HepG2 (cell line): ENCODE results near the gene BMF. TPM values are rescaled to one million over a fixed set of nuclear protein-coding genes. Genes with fewer than 3 reads are reported as not detected.

Source experiments
- ATAC-seq: fragments of 200-7000 bp; cut with Tn5 transposase; 3 replicates; pipeline ENCODE4 v1.9.1; 2020; ENCODE audit warnings: mild to moderate bottlenecking, moderate library complexity
- BruUV-seq: library from RNA; stranded (reverse); fragments of 400-500 nt; replicated peaks from 2 replicates; lab custom pipeline; 2021; lab: Mats Ljungman, UMichigan
- CTCF ChIA-PET: fragments of 300-600 bp; formaldehyde crosslinking; extraction: SDS; loops from one replicate; lab custom pipeline; 2021; ENCODE audit warnings: low total read pairs, inconsistent platforms, low intra/inter-chr PET ratio; lab: Yijun Ruan, JAX
- POLR2A ChIA-PET: fragments of 350-600 bp; sonication (Branson Sonifier 250); formaldehyde crosslinking; loops from one replicate; lab custom pipeline; 2020; ENCODE audit warnings: antibody characterized with exemption, inconsistent platforms; lab: Yijun Ruan, JAX
- DNase-seq: peaks from one replicate; pipeline ENCODE4 v3.0.0-alpha.2; 2015; ENCODE audit warnings: low spot score
- FAIRE-seq: peaks from 3 replicates; lab custom pipeline; 2011; peaks lifted over from hg19 to GRCh38; lab: Jason Lieb, UNC
- H2AFZ ChIP-seq: one replicate; pipeline ENCODE4 v1.6.1; 2011; ENCODE audit warnings: low read length, inconsistent platforms
- H3K27ac ChIP-seq: fragments of 300-600 bp; 3 replicates; pipeline ENCODE4 v1.8.0; 2011; ENCODE audit warnings: mixed run types, mild to moderate bottlenecking, mixed read lengths, low read length, inconsistent platforms; ENCODE audit not compliant: insufficient read depth; ENCODE audit errors: extremely low read length
- H3K27me3 ChIP-seq, 2 experiments: fragments of 200-600 bp in 1 of 2; 2 replicates in 1 of 2; 3 replicates in 1 of 2; pipeline versions ENCODE4 v1.6.0 to v1.8.0; 2011; ENCODE audit warnings: low read length in 2 of 2, mild to moderate bottlenecking in 2 of 2, moderate library complexity in 2 of 2, inconsistent platforms in 1 of 2; ENCODE audit not compliant: insufficient read depth in 2 of 2, control insufficient read depth in 1 of 2
- H3K36me3 ChIP-seq, 2 experiments: fragments of 200-600 bp in 1 of 2; replicated peaks in 1 of 2; 2 replicates in 1 of 2; 3 replicates in 1 of 2; pipeline versions ENCODE4 v1.5.1 to v1.8.0; 2011; ENCODE audit warnings: low read length in 2 of 2, inconsistent platforms in 1 of 2; ENCODE audit not compliant: insufficient read depth in 2 of 2, control insufficient read depth in 1 of 2
- H3K4me1 ChIP-seq: 2 replicates; pipeline ENCODE4 v1.5.1; 2012; ENCODE audit warnings: low read length, inconsistent platforms; ENCODE audit not compliant: insufficient read depth
- H3K4me2 ChIP-seq: 2 replicates; pipeline ENCODE4 v1.6.0; 2011; ENCODE audit warnings: low read depth, low read length, inconsistent platforms
- H3K4me3 ChIP-seq, 3 experiments: fragments of 200-600 bp in 1 of 3; sonication (generic), shearing (Covaris generic) in 1 of 3; replicated peaks in 1 of 3; 2 replicates each; pipeline ENCODE4 v1.5.1; 2011 to 2016; ENCODE audit warnings: low read length in 3 of 3, inconsistent platforms in 2 of 3, low read depth in 2 of 3, mild to moderate bottlenecking in 2 of 3, control low read depth in 1 of 3, mixed read lengths in 1 of 3; ENCODE audit not compliant: insufficient read depth in 1 of 3
- H3K79me2 ChIP-seq: one replicate; pipeline ENCODE4 v1.6.1; 2011; ENCODE audit warnings: low read length, inconsistent platforms; ENCODE audit not compliant: insufficient read depth
- H3K9ac ChIP-seq: 2 replicates; pipeline ENCODE4 v1.6.0; 2011; ENCODE audit warnings: mild to moderate bottlenecking, low read depth, low read length, inconsistent platforms; ENCODE audit not compliant: insufficient read depth
- H3K9me3 ChIP-seq: 2 replicates; pipeline ENCODE4 v1.5.1; 2012; ENCODE audit warnings: mild to moderate bottlenecking, low read length
- H4K20me1 ChIP-seq: 2 replicates; pipeline ENCODE4 v1.6.0; 2011; ENCODE audit warnings: inconsistent platforms, mild to moderate bottlenecking, low read length, moderate library complexity; ENCODE audit not compliant: insufficient read depth
- EED ChIP-seq: sonication (generic); formaldehyde crosslinking; IDR thresholded peaks from 2 replicates; pipeline ENCODE4 v1.5.0; 2020; ENCODE audit warnings: mild to moderate bottlenecking, missing genetic modification reagents
- FOXC1 ChIP-seq: sonication (generic); formaldehyde crosslinking; IDR thresholded peaks from 2 replicates; pipeline ENCODE4 v1.8.0; 2022; ENCODE audit warnings: mild to moderate bottlenecking, missing genetic modification reagents, borderline replicate concordance
- HNRNPK ChIP-seq: fragments of 200-400 bp; formaldehyde crosslinking; IDR thresholded peaks from 2 replicates; pipeline ENCODE4 v1.6.1; 2018; ENCODE audit warnings: low read length, low read depth, moderate library complexity, mild to moderate bottlenecking; ENCODE audit not compliant: poor library complexity, severe bottlenecking
- NFRKB ChIP-seq: fragments of 450-650 bp; IDR thresholded peaks from 2 replicates; pipeline ENCODE4 v1.6.1; 2017
- POLR2AphosphoS5 ChIP-seq: IDR thresholded peaks from 2 replicates; pipeline ENCODE4 v1.6.1; 2012; ENCODE audit warnings: low read depth, low read length
- SETDB1 ChIP-seq: sonication (generic); formaldehyde crosslinking; IDR thresholded peaks from 2 replicates; pipeline ENCODE4 v1.5.1; 2020; ENCODE audit warnings: missing genetic modification reagents, mild to moderate bottlenecking, borderline replicate concordance
- SRSF4 ChIP-seq: fragments of 200-400 bp; formaldehyde crosslinking; IDR thresholded peaks from one replicate; pipeline ENCODE4 v1.6.1; 2018; ENCODE audit warnings: mild to moderate bottlenecking, low read depth, low read length, moderate library complexity; ENCODE audit not compliant: poor library complexity, severe bottlenecking
- SRSF9 ChIP-seq: fragments of 200-400 bp; formaldehyde crosslinking; IDR thresholded peaks from 2 replicates; pipeline ENCODE4 v1.6.1; 2018; ENCODE audit warnings: borderline replicate concordance, mild to moderate bottlenecking, low read depth, low read length; ENCODE audit not compliant: insufficient read depth, poor library complexity, severe bottlenecking
- ZBTB26 ChIP-seq: IDR thresholded peaks from 2 replicates; pipeline ENCODE4 v1.6.1; 2016; ENCODE audit warnings: missing compliant biosample characterization, missing genetic modification reagents, borderline replicate concordance
- ZNF335 ChIP-seq: sonication (generic); formaldehyde crosslinking; IDR thresholded peaks from 2 replicates; pipeline ENCODE4 v1.4.0; 2020; ENCODE audit warnings: missing genetic modification reagents
- ZNF646 ChIP-seq: sonication (generic); formaldehyde crosslinking; IDR thresholded peaks from 2 replicates; pipeline ENCODE4 v1.9.0; 2021; ENCODE audit warnings: mild to moderate bottlenecking, missing genetic modification reagents
- ZNF749 ChIP-seq: sonication (generic); formaldehyde crosslinking; IDR thresholded peaks from 2 replicates; pipeline ENCODE4 v1.8.0; 2022; ENCODE audit warnings: mild to moderate bottlenecking, missing genetic modification reagents, moderate library complexity, borderline replicate concordance
- ZNF776 ChIP-seq: sonication (generic); formaldehyde crosslinking; IDR thresholded peaks from 2 replicates; pipeline ENCODE4 v1.4.0; 2020; ENCODE audit warnings: mild to moderate bottlenecking, missing genetic modification reagents
- ZSCAN22 ChIP-seq: sonication (generic); formaldehyde crosslinking; IDR thresholded peaks from 2 replicates; pipeline ENCODE4 v1.4.0; 2020; ENCODE audit warnings: mild to moderate bottlenecking, missing genetic modification reagents
- WGBS: methylation state at CpG from one replicate; pipeline ENCODE4 v1.1.6; 2017; ENCODE audit warnings: low lambda C conversion rate; 5-methylcytosine and 5-hydroxymethylcytosine counted together
- in situ Hi-C: cut with HindIII; loops from 2 replicates; pipeline ENCODE4 v1.10.0; 2017; ENCODE audit warnings: low pct_unique_long_range_greater_than_20kb; ENCODE audit not compliant: extremely low pct_ligation_motif_present
- intact Hi-C: fragments of 100-400 bp; cut with micrococcal nuclease; formaldehyde crosslinking; loops from one replicate; pipeline ENCODE4 v1.10.0; 2022; ENCODE audit not compliant: unreplicated experiment
- polyA plus RNA-seq, 8 experiments: library from polyadenylated mRNA; depleted of rRNA in 3 of 8; stranded (reverse) in 7 of 8; unstranded in 1 of 8; fragments of >200 nt; fragmentation: Illumina TruSeq in 4 of 8; extraction: Trizol in 4 of 8; gene quantifications; 2 replicates each; pipeline versions ENCODE4 v1.2.1 to v1.2.3, GENCODE V29; 2011 to 2016; ENCODE audit warnings: low read depth in 4 of 8, missing spikeins in 1 of 8, mixed read lengths in 1 of 8; ENCODE audit not compliant: insufficient read depth in 1 of 8
- total RNA-seq, 5 experiments: library from RNA; depleted of rRNA; stranded (reverse); fragments of >200 nt; fragmentation: Illumina TruSeq; extraction: Trizol; gene quantifications; 2 replicates each; pipeline ENCODE4 v1.2.3, GENCODE V29; 2016; ENCODE audit warnings: low read depth in 1 of 5

The BMF gene
- total and polyA plus RNA-seq, 2 of the 13 experiments (the other 11 are each of a cell fraction or from before 2014, with no cell fraction given): 8.7 to 15.9 TPM

GRCh38 chr15:40062816-40063562, 45.7 kb downstream of the BMF start:
- Histone ChIP-seq H3K27ac (no peak overlapping the region), H2AFZ (no peak overlapping the region), H3K4me2 (no peak overlapping the region), H3K79me2 (no peaks in the 10 kb centered on the region), H3K27me3 (no peaks in the 10 kb centered on the region), H3K4me3 (no peak overlapping the region), H3K9me3 (no peaks in the 10 kb centered on the region), H3K4me1 (peaks cover 27% of the 10 kb centered on the region), H4K20me1 (no peaks in the 10 kb centered on the region), H3K36me3 (no peaks in the 10 kb centered on the region), H3K9ac (no peak overlapping the region)
- no TSS peak for BruUV-seq
- no peak for ATAC-seq
- in situ Hi-C loops: no loop called here
- 88% methylated on average over 8 of the region's 10 CpGs for WGBS
- intact Hi-C loops: no loop called here
- no peak for FAIRE-seq
- ChIA-PET POLR2A (no interaction called here), CTCF (no interaction called here)
- TF ChIP-seq SRSF9 (no peak), ZSCAN22 (CRISPR knock-in tag) (no peak), EED (CRISPR knock-in tag) (no peak), SRSF4 (no peak), ZNF776 (CRISPR knock-in tag) (no peak), HNRNPK (no peak), ZNF335 (no peak), FOXC1 (CRISPR knock-in tag) (no peak), POLR2AphosphoS5 (no peak), ZNF646 (CRISPR knock-in tag) (no peak), NFRKB (no peak), ZBTB26 (CRISPR knock-in tag) (no peak), ZNF749 (CRISPR knock-in tag) (no peak), SETDB1 (CRISPR knock-in tag) (no peak)
- no peak for DNase-seq
